Lower lobe of right lung (tissue), 2 donors: ENCODE data around the gene PTPRU. TPM values are rescaled to one million over a fixed set of nuclear protein-coding genes. Genes with fewer than 3 reads are reported as not detected.

Source experiments
- ATAC-seq, 2 donors: fragments of 200-7000 bp; cut with Tn5 transposase; one replicate each; pipeline ENCODE4 v1.9.1; 2020 to 2022; ENCODE audit warnings: mild to moderate bottlenecking in 2 of 2, moderate library complexity in 2 of 2
- DNase-seq: peaks from one replicate; pipeline ENCODE4 v3.0.0-alpha.2; 2020
- H3K27ac ChIP-seq: fragments of 200-600 bp; one replicate; pipeline ENCODE4 v1.8.0; 2022
- H3K27me3 ChIP-seq: fragments of 200-600 bp; one replicate; pipeline ENCODE4 v1.8.0; 2022; ENCODE audit warnings: low read depth
- H3K36me3 ChIP-seq: fragments of 200-600 bp; one replicate; pipeline ENCODE4 v1.8.0; 2022; ENCODE audit warnings: mild to moderate bottlenecking
- H3K4me1 ChIP-seq: fragments of 200-600 bp; one replicate; pipeline ENCODE4 v1.8.0; 2022
- H3K4me3 ChIP-seq: fragments of 200-600 bp; one replicate; pipeline ENCODE4 v1.8.0; 2022; ENCODE audit warnings: mild to moderate bottlenecking
- H3K9me3 ChIP-seq: fragments of 200-600 bp; one replicate; pipeline ENCODE4 v1.8.0; 2022
- CTCF ChIP-seq: fragments of 200-600 bp; IDR thresholded peaks from one replicate; pipeline ENCODE4 v1.8.0; 2022; ENCODE audit warnings: antibody characterized with exemption, mild to moderate bottlenecking
- intact Hi-C: fragments of 100-400 bp; cut with DNase I; formaldehyde crosslinking; loops from one replicate; pipeline ENCODE4 v1.11.0; 2022
- total RNA-seq: library from RNA; stranded (reverse); fragmentation: NEBNext Ultra II Directional; extraction: Animal tissue kit (Norgen Biotek cat#: 25700); gene quantifications from one replicate; pipeline ENCODE4 v1.2.1, GENCODE V29; 2021
- donor health status: DM: no; HTN: yes; CAD: no; lungs with severe emphysema.

The PTPRU gene
- total RNA-seq, 1 donor from 2014 or later, result 35.1 TPM

- no peak for DNase-seq
- Histone ChIP-seq H3K36me3 (peaks cover 59% of the 10 kb centered on the region), H3K4me3 (no peak overlapping the region), H3K27me3 (no peaks in the 10 kb centered on the region), H3K4me1 (peaks cover 12% of the 10 kb centered on the region), H3K9me3 (no peaks in the 10 kb centered on the region), H3K27ac (no peak overlapping the region)
- intact Hi-C loops, result loop anchor here (10.0 kb wide), 1 partner anchor 312 kb away; no protein-coding TSS in a partner anchor
- ATAC-seq, result no peak
- TF ChIP-seq CTCF, result no peak
These were observed 39.3 kb upstream of the PTPRU start for GRCh38 chr1:29196863-29197589.

- Histone ChIP-seq H3K27ac (no peak overlapping the region), H3K9me3 (no peaks in the 10 kb centered on the region), H3K36me3 (peaks cover 59% of the 10 kb centered on the region), H3K4me1 (peaks cover 17% of the 10 kb centered on the region), H3K4me3 (no peak overlapping the region), H3K27me3 (no peaks in the 10 kb centered on the region)
- peak; percentile 41 for TF ChIP-seq CTCF
- ATAC-seq (peak; percentile 82 to 84), DNase-seq (no peak)
- intact Hi-C loops, result loop anchor here (10.0 kb wide), 1 partner anchor 313 kb away; no protein-coding TSS in a partner anchor
These were observed 38.8 kb upstream of the PTPRU start for GRCh38 chr1:29197590-29197924.

GRCh38 chr1:29197993-29198392 lies 38.3 kb upstream of the PTPRU start:
- H3K27me3 ChIP-seq, result no peaks in the 10 kb centered on the region
- H3K4me1 ChIP-seq, result peaks cover 19% of the 10 kb centered on the region
- H3K27ac ChIP-seq, result no peak overlapping the region
- no peak for TF ChIP-seq CTCF
- DNase-seq, result no peak
- intact Hi-C loops, result loop anchor here (10.0 kb wide), 1 partner anchor 313 kb away; no protein-coding TSS in a partner anchor
- no peak overlapping the region for H3K4me3 ChIP-seq
- no peak for ATAC-seq
- H3K9me3 ChIP-seq, result no peaks in the 10 kb centered on the region
- peaks cover 56% of the 10 kb centered on the region for H3K36me3 ChIP-seq

GRCh38 chr1:29200906-29201594 lies 35.3 kb upstream of the PTPRU start:
- TF ChIP-seq CTCF, result no peak
- DNase-seq (no peak), ATAC-seq (no peak)
- H3K9me3 ChIP-seq, result no peaks in the 10 kb centered on the region
- intact Hi-C loops, result no loop called here
- H3K27me3 ChIP-seq, result no peaks in the 10 kb centered on the region
- H3K36me3 ChIP-seq, result peaks cover 52% of the 10 kb centered on the region
- H3K27ac ChIP-seq, result peak overlapping the region; percentile 76
- peaks cover 19% of the 10 kb centered on the region for H3K4me1 ChIP-seq
- H3K4me3 ChIP-seq, result no peak overlapping the region

GRCh38 chr1:29201595-29202051 lies 34.7 kb upstream of the PTPRU start:
- TF ChIP-seq CTCF, result no peak
- Histone ChIP-seq H3K4me3 (no peak overlapping the region), H3K27me3 (no peaks in the 10 kb centered on the region), H3K27ac (peak overlapping the region; percentile 76), H3K36me3 (peaks cover 58% of the 10 kb centered on the region), H3K9me3 (no peaks in the 10 kb centered on the region), H3K4me1 (peaks cover 19% of the 10 kb centered on the region)
- ATAC-seq, result no peak
- no peak for DNase-seq
- intact Hi-C loops, result no loop called here
